Measurements from ENCODE around the gene NAA16. TPM values are rescaled to one million over a fixed set of nuclear protein-coding genes. Genes with fewer than 3 reads are reported as not detected.
A peak's percentile ranks its signal among the peaks of the same experiment; 100 is the strongest.
"Not testable (repeated sequence)": the region's sequence is repeated elsewhere in the genome, so short reads cannot be mapped to it uniquely, and the experiment has no call there.

The NAA16 gene
- total RNA-seq, 1 donor from 2014 or later, result 12.3 TPM

- DNase-seq (ENCODE audit: low spot score), result no peak
Observed at GRCh38 chr13:41408746-41409145, 97.7 kb downstream of the NAA16 start.

GRCh38 chr13:41409611-41410010, 98.5 kb downstream of the NAA16 start:
- DNase-seq (ENCODE audit: low spot score), result no peak

GRCh38 chr13:41411060-41411459, 100.0 kb downstream of the NAA16 start:
- no peak for DNase-seq (ENCODE audit: low spot score)

- peak; percentile 75 for DNase-seq (ENCODE audit: low spot score)
Observed at GRCh38 chr13:41411522-41411921, 100.5 kb downstream of the NAA16 start.

- no peak for DNase-seq (ENCODE audit: low spot score)
Observed at GRCh38 chr13:41413872-41414271, 102.8 kb downstream of the NAA16 start.

GRCh38 chr13:41416276-41416675, 105.2 kb downstream of the NAA16 start:
- peak; percentile 21 for DNase-seq (ENCODE audit: low spot score)

GRCh38 chr13:41418027-41418426, 107.0 kb downstream of the NAA16 start:
- peak; percentile 63 for DNase-seq (ENCODE audit: low spot score)

- no peak for DNase-seq (ENCODE audit: low spot score)
Observed at GRCh38 chr13:41418731-41419130, 107.7 kb downstream of the NAA16 start.

- no peak for DNase-seq (ENCODE audit: low spot score)
Observed at GRCh38 chr13:41419206-41419605, 108.1 kb downstream of the NAA16 start.

GRCh38 chr13:41420146-41420545, 109.1 kb downstream of the NAA16 start:
- no peak for DNase-seq (ENCODE audit: low spot score)

- not testable (repeated sequence) for DNase-seq (ENCODE audit: low spot score)
Observed at GRCh38 chr13:41421330-41421729, 110.3 kb downstream of the NAA16 start.

- not testable (repeated sequence) for DNase-seq (ENCODE audit: low spot score)
Observed at GRCh38 chr13:41421983-41422382, 110.9 kb downstream of the NAA16 start.

- DNase-seq (ENCODE audit: low spot score), result not testable (repeated sequence)
Observed at GRCh38 chr13:41423259-41423658, 112.2 kb downstream of the NAA16 start.

GRCh38 chr13:41424675-41425074, 113.6 kb downstream of the NAA16 start:
- not testable (repeated sequence) for DNase-seq (ENCODE audit: low spot score)

GRCh38 chr13:41426047-41426446, 115.0 kb downstream of the NAA16 start:
- no peak for DNase-seq (ENCODE audit: low spot score)

Other genes with a start within 250 kb of the NAA16 start
- gene WBP4, start 249.8 kb upstream of the NAA16 start, total RNA-seq (ENCODE audit: insufficient read depth, low replicate concordance), result 24.1 TPM
- 11.1 TPM for gene KBTBD6, start 178.5 kb upstream of the NAA16 start, total RNA-seq (ENCODE audit: insufficient read depth, low replicate concordance)
- gene KBTBD7, start 116.7 kb upstream of the NAA16 start, total RNA-seq (ENCODE audit: insufficient read depth, low replicate concordance), result 14.7 TPM
- 14.2 TPM for gene MTRF1, start 47.7 kb upstream of the NAA16 start, total RNA-seq (ENCODE audit: insufficient read depth, low replicate concordance)
- gene RGCC, start 146.3 kb downstream of the NAA16 start, total RNA-seq (ENCODE audit: insufficient read depth, low replicate concordance), result 82.8 TPM